ENCODE results near the gene MARVELD1. TPM values are rescaled to one million over a fixed set of nuclear protein-coding genes. Genes with fewer than 3 reads are reported as not detected.

MARVELD1 gene
- total and polyA plus RNA-seq, 2 experiments from 2014 or later, result 7.3 to 23.7 TPM

- H4K20me1 ChIP-seq (replicated peaks; ENCODE audit: insufficient read depth), result no peaks in the 10 kb centered on the region
Observed at GRCh38 chr10:97703398-97704067, 10.0 kb upstream of the MARVELD1 start.

More at GRCh38 chr10:97703398-97704067, 10.0 kb upstream of the MARVELD1 start:
- H3K4me3 ChIP-seq, result no peak overlapping the region
- H3K27me3 ChIP-seq (ENCODE audit: insufficient read depth), result no peaks in the 10 kb centered on the region
- Mint-ChIP-seq H3K27ac (no peak overlapping the region), H3K36me3 (ENCODE audit: low read depth) (no peaks in the 10 kb centered on the region), H3K9me3 (no peaks in the 10 kb centered on the region), H3K27me3 (ENCODE audit: insufficient read depth, low read depth, poor library complexity) (peaks cover 6% of the 10 kb centered on the region), H3K4me3 (no peak overlapping the region), H3K4me1 (peaks cover 6% of the 10 kb centered on the region; the same call in 2 of the 3 replicates)
- peaks cover 4% of the 10 kb centered on the region; the same call in 1 of the 2 replicates for H3K4me1 ChIP-seq (ENCODE audit: insufficient read depth)
- H3K27ac ChIP-seq (ENCODE audit: low read depth), result no peak overlapping the region
- no peaks in the 10 kb centered on the region for H3K9me2 ChIP-seq (ENCODE audit: insufficient read depth)
- H2AFZ ChIP-seq, result no peak overlapping the region
- TF ChIP-seq EZH2phosphoT487 (IDR thresholded peaks at IDR 0.05; ENCODE audit: unreplicated experiment) (no peak), CTCF (conservative IDR thresholded peaks at IDR 0.05; ENCODE audit: low read depth in 2 of 2) (no peak), ETS1 (IDR thresholded peaks at IDR 0.05) (no peak), EZH2 (IDR thresholded peaks at IDR 0.05; ENCODE audit: low read depth, unreplicated experiment) (no peak), ZNF331 (CRISPR knock-in tag; IDR thresholded peaks at IDR 0.05; ENCODE audit: low read depth) (no peak), ZNF114 (CRISPR knock-in tag; IDR thresholded peaks at IDR 0.05) (no peak), CREB1 (CRISPR knock-in tag; IDR thresholded peaks at IDR 0.05; ENCODE audit: low read depth) (no peak), NANOG (IDR thresholded peaks at IDR 0.05; ENCODE audit: borderline replicate concordance) (no peak), REST (IDR thresholded peaks at IDR 0.05; ENCODE audit: unreplicated experiment) (no peak), POLR2AphosphoS5 (IDR thresholded peaks at IDR 0.05; ENCODE audit: low read depth) (no peak), STAT1 (IDR thresholded peaks at IDR 0.05; ENCODE audit: unreplicated experiment) (no peak), ZNF462 (CRISPR knock-in tag; IDR thresholded peaks at IDR 0.05) (no peak), JUNB (IDR thresholded peaks at IDR 0.05; ENCODE audit: unreplicated experiment) (no peak)
- H3F3A ChIP-seq (replicated peaks; ENCODE audit: low read depth), result 0 out of 2 replicates have a peak, but pooled peaks cover 3% of the 10 kb centered on the region
- no peaks in the 10 kb centered on the region for H3K79me2 ChIP-seq (replicated peaks; ENCODE audit: insufficient read depth)
- no peak overlapping the region for H3K4me2 ChIP-seq
- DNase-seq (ENCODE audit: low spot score), result no peak
- ATAC-seq, result no peak
- no peaks in the 10 kb centered on the region for H3K36me3 ChIP-seq (ENCODE audit: insufficient read depth)
